Esophagus squamous epithelium (tissue), 4 donors: ENCODE results near the gene WSB2.

ENCODE experiments used
- POLR2A ChIP-seq, 4 donors: fragments of 450-650 bp; IDR thresholded peaks; one replicate each; pipeline ENCODE4 v1.6.1; 2017; ENCODE audit warnings: antibody characterized with exemption in 4 of 4, mild to moderate bottlenecking in 4 of 4, moderate library complexity in 3 of 4
- TF ChIP-seq, protein P1 (sequence below), 6 experiments: fragments of 450-650 bp in 4 of 6; fragments of 200-600 bp in 2 of 6; sonication (generic) in 2 of 6; IDR thresholded peaks; one replicate each; pipeline ENCODE4 v1.5.1; 2016 to 2019; ENCODE audit warnings: antibody characterized with exemption in 6 of 6, mild to moderate bottlenecking in 4 of 6, moderate library complexity in 4 of 6

DNA sequence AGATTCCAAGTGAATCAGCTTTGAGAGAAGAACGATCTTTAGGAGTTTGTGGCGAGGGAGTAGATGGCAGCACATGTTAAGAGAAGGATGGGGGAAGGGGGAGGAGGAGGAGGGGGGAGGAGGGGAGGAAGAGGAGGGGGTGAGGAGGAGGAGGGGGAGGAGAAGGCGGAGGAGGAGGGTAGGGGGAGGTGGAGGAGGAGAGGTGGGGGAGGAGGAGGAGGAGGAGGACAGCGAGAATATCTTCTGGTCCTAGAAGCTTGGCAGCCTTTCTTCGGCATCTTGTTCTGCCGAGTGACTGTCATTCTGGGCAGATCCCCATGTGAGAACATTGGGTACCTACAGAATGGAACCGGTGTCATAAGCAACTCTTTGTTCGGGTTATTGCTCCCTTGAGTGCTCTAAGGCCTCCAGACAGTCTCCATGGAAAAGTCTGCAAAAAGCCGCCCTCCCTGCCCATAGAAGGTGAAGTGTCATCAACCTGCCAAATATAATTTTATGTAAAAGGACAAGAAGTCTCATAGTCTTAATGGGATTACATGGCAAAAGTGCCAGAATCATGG is 37.6 kb downstream of the WSB2 start:
- TF ChIP-seq, protein P1, sequence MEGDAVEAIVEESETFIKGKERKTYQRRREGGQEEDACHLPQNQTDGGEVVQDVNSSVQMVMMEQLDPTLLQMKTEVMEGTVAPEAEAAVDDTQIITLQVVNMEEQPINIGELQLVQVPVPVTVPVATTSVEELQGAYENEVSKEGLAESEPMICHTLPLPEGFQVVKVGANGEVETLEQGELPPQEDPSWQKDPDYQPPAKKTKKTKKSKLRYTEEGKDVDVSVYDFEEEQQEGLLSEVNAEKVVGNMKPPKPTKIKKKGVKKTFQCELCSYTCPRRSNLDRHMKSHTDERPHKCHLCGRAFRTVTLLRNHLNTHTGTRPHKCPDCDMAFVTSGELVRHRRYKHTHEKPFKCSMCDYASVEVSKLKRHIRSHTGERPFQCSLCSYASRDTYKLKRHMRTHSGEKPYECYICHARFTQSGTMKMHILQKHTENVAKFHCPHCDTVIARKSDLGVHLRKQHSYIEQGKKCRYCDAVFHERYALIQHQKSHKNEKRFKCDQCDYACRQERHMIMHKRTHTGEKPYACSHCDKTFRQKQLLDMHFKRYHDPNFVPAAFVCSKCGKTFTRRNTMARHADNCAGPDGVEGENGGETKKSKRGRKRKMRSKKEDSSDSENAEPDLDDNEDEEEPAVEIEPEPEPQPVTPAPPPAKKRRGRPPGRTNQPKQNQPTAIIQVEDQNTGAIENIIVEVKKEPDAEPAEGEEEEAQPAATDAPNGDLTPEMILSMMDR (IDR thresholded peaks at IDR 0.05): no peak
- no peak for TF ChIP-seq POLR2A (IDR thresholded peaks at IDR 0.05)
